GM18951 (cell line): ENCODE data around the gene MKNK2.
"Not testable (repeated sequence)": the region's sequence is repeated elsewhere in the genome, so short reads cannot be mapped to it uniquely, and the experiment has no call there.

Experiments
- POLR2A ChIP-seq: IDR thresholded peaks from 4 replicates; pipeline ENCODE4 v1.6.1; 2011; ENCODE audit warnings: mild to moderate bottlenecking; ENCODE audit not compliant: insufficient read length, insufficient read depth; ENCODE audit errors: extremely low read depth
- in situ Hi-C: fragments of 300-500 bp; cut with MboI; formaldehyde crosslinking; loops from one replicate; pipeline ENCODE4 v1.12.0; 2022; ENCODE audit warnings: low sequenced_read_pairs, mixed read lengths, inconsistent platforms; ENCODE audit not compliant: unreplicated experiment

The MKNK2 gene

GRCh38 chr19:1999856-2000515, 51.1 kb downstream of the MKNK2 start:
- in situ Hi-C loops = no loop called here
- no peak for TF ChIP-seq POLR2A

- TF ChIP-seq POLR2A = no peak
- in situ Hi-C loops = no loop called here
These were observed 52.0 kb downstream of the MKNK2 start for GRCh38 chr19:1998712-1999708.

GRCh38 chr19:1997353-1998233, 53.5 kb downstream of the MKNK2 start:
- in situ Hi-C loops = no loop called here
- TF ChIP-seq POLR2A = no peak

- TF ChIP-seq POLR2A = no peak
- in situ Hi-C loops = no loop called here
These were observed 58.2 kb downstream of the MKNK2 start for GRCh38 chr19:1992759-1993260.

- no peak for TF ChIP-seq POLR2A
- in situ Hi-C loops = no loop called here
These were observed 59.8 kb downstream of the MKNK2 start for GRCh38 chr19:1991018-1991913.

GRCh38 chr19:1990230-1991017, 60.6 kb downstream of the MKNK2 start:
- in situ Hi-C loops = no loop called here
- TF ChIP-seq POLR2A = no peak

- in situ Hi-C loops = no loop called here
- no peak for TF ChIP-seq POLR2A
These were observed 61.4 kb downstream of the MKNK2 start for GRCh38 chr19:1989513-1990229.

- in situ Hi-C loops = not testable (repeated sequence)
These were observed 62.6 kb downstream of the MKNK2 start for GRCh38 chr19:1988464-1988863.
